ENCODE data around the gene EXOC1L. TPM values are rescaled to one million over a fixed set of nuclear protein-coding genes. Genes with fewer than 3 reads are reported as not detected.

The EXOC1L gene
- total RNA-seq, 1 experiment from 2014 or later, result not detected

GRCh38 chr4:55808186-55808585 is 11.4 kb upstream of the EXOC1L start:
- Mint-ChIP-seq H3K27ac (ENCODE audit: low read depth, unreplicated experiment) (no peak overlapping the region), H3K9me3 (ENCODE audit: unreplicated experiment) (no peaks in the 10 kb centered on the region), H3K4me1 (ENCODE audit: insufficient read depth, unreplicated experiment) (no peaks in the 10 kb centered on the region), H3K4me3 (ENCODE audit: unreplicated experiment) (no peak overlapping the region), H3K36me3 (ENCODE audit: insufficient read depth, unreplicated experiment) (no peaks in the 10 kb centered on the region), H3K27me3 (ENCODE audit: insufficient read depth, unreplicated experiment) (no peaks in the 10 kb centered on the region)
- no peak for DNase-seq (ENCODE audit: unreplicated experiment)
- no TSS peak for BruUV-seq (replicated peaks)
- intact Hi-C loops (cut with micrococcal nuclease), result no loop called here
- ChIA-PET POLR2A (no interaction called here), CTCF (interaction anchor here (0.9 kb wide), 1 partner anchor 31 kb away, joined by 3 read pairs; no protein-coding TSS in a partner anchor)
- TF ChIP-seq CTCF (IDR thresholded peaks at IDR 0.05; ENCODE audit: unreplicated experiment), result no peak

GRCh38 chr4:55808632-55809031 is 11.0 kb upstream of the EXOC1L start:
- intact Hi-C loops (cut with micrococcal nuclease), result no loop called here
- Mint-ChIP-seq H3K27ac (ENCODE audit: low read depth, unreplicated experiment) (no peak overlapping the region), H3K4me3 (ENCODE audit: unreplicated experiment) (no peak overlapping the region), H3K36me3 (ENCODE audit: insufficient read depth, unreplicated experiment) (no peaks in the 10 kb centered on the region), H3K9me3 (ENCODE audit: unreplicated experiment) (no peaks in the 10 kb centered on the region), H3K4me1 (ENCODE audit: insufficient read depth, unreplicated experiment) (no peaks in the 10 kb centered on the region), H3K27me3 (ENCODE audit: insufficient read depth, unreplicated experiment) (no peaks in the 10 kb centered on the region)
- no TSS peak for BruUV-seq (replicated peaks)
- POLR2A ChIA-PET, result no interaction called here
- CTCF ChIA-PET, result interaction anchor here (0.9 kb wide), 1 partner anchor 32 kb away, joined by 3 read pairs; no protein-coding TSS in a partner anchor
- no peak for TF ChIP-seq CTCF (IDR thresholded peaks at IDR 0.05; ENCODE audit: unreplicated experiment)
- no peak for DNase-seq (ENCODE audit: unreplicated experiment)

GRCh38 chr4:55817691-55818090 is 1.9 kb upstream of the EXOC1L start:
- Mint-ChIP-seq H3K4me3 (ENCODE audit: unreplicated experiment) (no peak overlapping the region), H3K27me3 (ENCODE audit: insufficient read depth, unreplicated experiment) (no peaks in the 10 kb centered on the region), H3K4me1 (ENCODE audit: insufficient read depth, unreplicated experiment) (no peaks in the 10 kb centered on the region)

GRCh38 chr4:55820279-55820678 is 689 bp downstream of the EXOC1L start:
- H3K4me3 Mint-ChIP-seq (ENCODE audit: unreplicated experiment), result no peak overlapping the region
- no peaks in the 10 kb centered on the region for H3K27me3 Mint-ChIP-seq (ENCODE audit: insufficient read depth, unreplicated experiment)
- CTCF ChIA-PET, result interaction anchor here (0.5 kb wide), 1 partner anchor 14 kb away, joined by 3 read pairs; no protein-coding TSS in a partner anchor
- no TSS peak for BruUV-seq (replicated peaks)
- no peak for TF ChIP-seq CTCF (IDR thresholded peaks at IDR 0.05; ENCODE audit: unreplicated experiment)
- POLR2A ChIA-PET, result interaction anchor here (1.0 to 1.2 kb wide), 2 partner anchors 9 to 46 kb away, joined by 3 read pairs; no protein-coding TSS in a partner anchor
- intact Hi-C loops (cut with micrococcal nuclease), result no loop called here
- H3K9me3 Mint-ChIP-seq (ENCODE audit: unreplicated experiment), result peaks cover 9% of the 10 kb centered on the region
- no peak for DNase-seq (ENCODE audit: unreplicated experiment)
- no peaks in the 10 kb centered on the region for H3K4me1 Mint-ChIP-seq (ENCODE audit: insufficient read depth, unreplicated experiment)
- H3K27ac Mint-ChIP-seq (ENCODE audit: low read depth, unreplicated experiment), result no peak overlapping the region
- H3K36me3 Mint-ChIP-seq (ENCODE audit: insufficient read depth, unreplicated experiment), result no peaks in the 10 kb centered on the region

More at GRCh38 chr4:55817691-55818090, 1.9 kb upstream of the EXOC1L start:
- TF ChIP-seq CTCF (IDR thresholded peaks at IDR 0.05; ENCODE audit: unreplicated experiment), result no peak
- H3K9me3 Mint-ChIP-seq (ENCODE audit: unreplicated experiment), result peaks cover 9% of the 10 kb centered on the region
- no peak for DNase-seq (ENCODE audit: unreplicated experiment)
- POLR2A ChIA-PET, result interaction anchor here (0.7 to 1.0 kb wide), 2 partner anchors 11 to 52 kb away, joined by 3 to 5 read pairs; no protein-coding TSS in a partner anchor
- no TSS peak for BruUV-seq (replicated peaks)
- intact Hi-C loops (cut with micrococcal nuclease), result no loop called here
- no peak overlapping the region for H3K27ac Mint-ChIP-seq (ENCODE audit: low read depth, unreplicated experiment)
- CTCF ChIA-PET, result no interaction called here
- H3K36me3 Mint-ChIP-seq (ENCODE audit: insufficient read depth, unreplicated experiment), result no peaks in the 10 kb centered on the region

Measured in MCF 10A (cell line).